Tibial nerve (tissue), 4 donors: ENCODE measurements around the gene TEKT3. TPM values are rescaled to one million over a fixed set of nuclear protein-coding genes. Genes with fewer than 3 reads are reported as not detected.

Experiments
- DNase-seq, 2 donors: peaks; one replicate each; pipeline ENCODE4 v3.0.0-alpha.2; 2019; ENCODE audit warnings: low spot score in 2 of 2
- H3K27ac ChIP-seq, 4 donors: fragments of 200-600 bp; sonication (generic) in 3 of 4; one replicate each; pipeline ENCODE4 v1.5.1; 2017 to 2019; ENCODE audit warnings: mild to moderate bottlenecking in 1 of 4
- H3K27me3 ChIP-seq, 2 donors: fragments of 200-600 bp; sonication (generic) in 1 of 2; one replicate each; pipeline versions ENCODE4 v1.5.1 to v1.6.0; 2017 to 2019
- H3K36me3 ChIP-seq, 3 donors: fragments of 200-600 bp; sonication (generic); one replicate each; pipeline ENCODE4 v1.5.1; 2018 to 2019
- H3K4me1 ChIP-seq, 4 donors: fragments of 200-600 bp; sonication (generic) in 3 of 4; one replicate each; pipeline ENCODE4 v1.5.1; 2017 to 2019
- H3K4me3 ChIP-seq, 4 donors: fragments of 200-600 bp; sonication (generic) in 3 of 4; one replicate each; pipeline ENCODE4 v1.5.1; 2017 to 2019; ENCODE audit warnings: mild to moderate bottlenecking in 1 of 4, moderate library complexity in 1 of 4
- H3K9me3 ChIP-seq, 4 donors: fragments of 200-600 bp; sonication (generic) in 3 of 4; one replicate each; pipeline ENCODE4 v1.5.1; 2017 to 2019
- EP300 ChIP-seq, 2 donors: sonication (generic); formaldehyde crosslinking; IDR thresholded peaks; one replicate each; pipeline ENCODE4 v1.6.1; 2017; ENCODE audit warnings: antibody characterized with exemption in 2 of 2, mild to moderate bottlenecking in 1 of 2
- POLR2A ChIP-seq, 2 donors: fragments of 450-650 bp; IDR thresholded peaks; one replicate each; pipeline ENCODE4 v1.6.1; 2017; ENCODE audit warnings: antibody characterized with exemption in 2 of 2, mild to moderate bottlenecking in 2 of 2, moderate library complexity in 2 of 2
- WGBS, 2 donors: methylation state at CpG; one replicate each; pipeline ENCODE4 v1.1.5; 2018; 5-methylcytosine and 5-hydroxymethylcytosine counted together
- total RNA-seq, 4 donors: library from RNA; depleted of rRNA; stranded (reverse); fragments of >200 nt; gene quantifications; one replicate each; pipeline ENCODE4 v1.1.0, GENCODE V29; 2016
- TF ChIP-seq, protein P1 (sequence below), 5 experiments: fragments of 200-600 bp in 3 of 5; fragments of 450-650 bp in 2 of 5; sonication (generic) in 3 of 5; IDR thresholded peaks; one replicate each; pipeline ENCODE4 v1.5.1; 2016 to 2019; ENCODE audit warnings: antibody characterized with exemption in 5 of 5, mild to moderate bottlenecking in 3 of 5, moderate library complexity in 2 of 5

The TEKT3 gene
- total RNA-seq, 4 donors from 2014 or later, result 0.20 to 3.7 (median 1.0) TPM

- WGBS, 2 donors, result 90% methylated on average over 5 of the region's 5 CpGs
- Histone ChIP-seq H3K4me1 (peaks cover 0 to 1% (median 0%) of the 10 kb centered on the region in 4 donors), H3K9me3 (no peaks in the 10 kb centered on the region), H3K4me3 (no peak overlapping the region), H3K27ac (no peak overlapping the region), H3K27me3 (no peaks in the 10 kb centered on the region), H3K36me3 (no peaks in the 10 kb centered on the region)
- TF ChIP-seq POLR2A (IDR thresholded peaks at IDR 0.05) (no peak), EP300 (IDR thresholded peaks at IDR 0.05) (no peak)
- TF ChIP-seq, protein P1, sequence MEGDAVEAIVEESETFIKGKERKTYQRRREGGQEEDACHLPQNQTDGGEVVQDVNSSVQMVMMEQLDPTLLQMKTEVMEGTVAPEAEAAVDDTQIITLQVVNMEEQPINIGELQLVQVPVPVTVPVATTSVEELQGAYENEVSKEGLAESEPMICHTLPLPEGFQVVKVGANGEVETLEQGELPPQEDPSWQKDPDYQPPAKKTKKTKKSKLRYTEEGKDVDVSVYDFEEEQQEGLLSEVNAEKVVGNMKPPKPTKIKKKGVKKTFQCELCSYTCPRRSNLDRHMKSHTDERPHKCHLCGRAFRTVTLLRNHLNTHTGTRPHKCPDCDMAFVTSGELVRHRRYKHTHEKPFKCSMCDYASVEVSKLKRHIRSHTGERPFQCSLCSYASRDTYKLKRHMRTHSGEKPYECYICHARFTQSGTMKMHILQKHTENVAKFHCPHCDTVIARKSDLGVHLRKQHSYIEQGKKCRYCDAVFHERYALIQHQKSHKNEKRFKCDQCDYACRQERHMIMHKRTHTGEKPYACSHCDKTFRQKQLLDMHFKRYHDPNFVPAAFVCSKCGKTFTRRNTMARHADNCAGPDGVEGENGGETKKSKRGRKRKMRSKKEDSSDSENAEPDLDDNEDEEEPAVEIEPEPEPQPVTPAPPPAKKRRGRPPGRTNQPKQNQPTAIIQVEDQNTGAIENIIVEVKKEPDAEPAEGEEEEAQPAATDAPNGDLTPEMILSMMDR (IDR thresholded peaks at IDR 0.05), result no peak
- DNase-seq, result no peak
These were observed 29.4 kb downstream of the TEKT3 start for GRCh38 chr17:15311996-15312395.

GRCh38 chr17:15309793-15310192 is 31.6 kb downstream of the TEKT3 start:
- no peaks in the 10 kb centered on the region for H3K36me3 ChIP-seq
- TF ChIP-seq EP300 (IDR thresholded peaks at IDR 0.05) (no peak), POLR2A (IDR thresholded peaks at IDR 0.05) (no peak)
- TF ChIP-seq, protein P1 (IDR thresholded peaks at IDR 0.05), result no peak
- no peaks in the 10 kb centered on the region for H3K27me3 ChIP-seq
- no peak for DNase-seq
- H3K9me3 ChIP-seq, result no peaks in the 10 kb centered on the region
- no peak overlapping the region for H3K4me3 ChIP-seq
- H3K4me1 ChIP-seq, result peaks cover 0 to 16% (median 3%) of the 10 kb centered on the region in 4 donors
- no peak overlapping the region for H3K27ac ChIP-seq
- 58 to 70% methylated on average over 3 of the region's 3 CpGs for WGBS, 2 donors

DNA sequence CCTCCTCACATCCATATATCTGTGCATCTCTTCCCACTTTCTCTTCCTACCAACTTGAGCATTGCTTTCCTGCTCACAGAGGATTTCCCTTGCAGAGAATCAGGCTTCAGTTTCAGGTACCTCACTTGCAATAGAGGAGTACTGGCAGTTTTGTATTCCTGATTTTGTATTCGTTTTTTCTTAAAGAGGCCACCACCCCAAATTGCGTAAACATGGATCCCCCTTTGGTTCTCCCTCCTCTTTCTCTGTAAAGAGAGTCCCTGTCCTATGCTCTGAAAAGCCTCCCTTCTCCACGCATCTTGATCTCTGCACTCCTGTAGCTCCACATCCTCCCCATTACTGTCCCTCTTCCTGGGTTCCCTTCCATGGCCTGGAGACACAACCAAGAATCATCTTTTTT is 32.2 kb downstream of the TEKT3 start:
- H3K4me1 ChIP-seq, result peaks cover 0 to 16% (median 3%) of the 10 kb centered on the region in 4 donors
- no peak for DNase-seq
- H3K4me3 ChIP-seq, result no peak overlapping the region
- no peaks in the 10 kb centered on the region for H3K36me3 ChIP-seq
- no peaks in the 10 kb centered on the region for H3K9me3 ChIP-seq
- TF ChIP-seq, protein P1 (IDR thresholded peaks at IDR 0.05), result no peak
- TF ChIP-seq EP300 (IDR thresholded peaks at IDR 0.05), result no peak
- no peak for TF ChIP-seq POLR2A (IDR thresholded peaks at IDR 0.05)
- WGBS, 2 donors, result 53 to 72% methylated on average over 3 of the region's 3 CpGs
- H3K27ac ChIP-seq, result no peak overlapping the region
- H3K27me3 ChIP-seq, result no peaks in the 10 kb centered on the region

- no peak for TF ChIP-seq EP300 (IDR thresholded peaks at IDR 0.05)
- TF ChIP-seq POLR2A (IDR thresholded peaks at IDR 0.05), result no peak
- TF ChIP-seq, protein P1 (IDR thresholded peaks at IDR 0.05), result no peak
- no peak overlapping the region for H3K27ac ChIP-seq
- no peaks in the 10 kb centered on the region for H3K9me3 ChIP-seq
- no peak overlapping the region for H3K4me3 ChIP-seq
- H3K27me3 ChIP-seq, result no peaks in the 10 kb centered on the region
- no peaks in the 10 kb centered on the region for H3K36me3 ChIP-seq
- WGBS, 2 donors, result 84 to 86% methylated on average over 7 of the region's 7 CpGs
- H3K4me1 ChIP-seq, result peaks cover 0 to 16% (median 3%) of the 10 kb centered on the region in 4 donors
- DNase-seq, result no peak
These were observed 32.6 kb downstream of the TEKT3 start for GRCh38 chr17:15308758-15309157.

DNA sequence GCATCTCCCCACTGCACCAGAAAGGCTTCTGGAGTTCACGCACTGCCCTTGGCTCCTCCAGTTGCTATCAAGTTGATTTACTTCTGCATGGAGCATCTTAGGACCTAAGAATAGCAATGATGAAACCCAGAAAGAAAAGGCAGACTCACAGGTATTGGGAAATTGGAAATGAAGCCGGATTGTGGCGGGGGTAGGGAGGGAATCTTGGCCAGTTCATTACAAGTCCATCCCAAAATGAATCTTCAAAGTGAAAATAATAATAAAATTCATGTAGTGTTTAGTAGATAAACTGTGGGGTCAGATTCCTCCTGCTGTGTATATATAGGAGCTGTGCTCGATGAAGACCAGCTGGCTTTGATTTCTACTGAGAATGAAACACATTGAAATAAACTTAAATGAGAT is 33.7 kb downstream of the TEKT3 start:
- no peak overlapping the region for H3K27ac ChIP-seq

More for the DNA sequence above, 33.7 kb downstream of the TEKT3 start:
- H3K36me3 ChIP-seq, result no peaks in the 10 kb centered on the region
- WGBS, 2 donors, result 67 to 71% methylated on average over 4 of the region's 4 CpGs
- TF ChIP-seq POLR2A (IDR thresholded peaks at IDR 0.05), result no peak
- TF ChIP-seq, protein P1 (IDR thresholded peaks at IDR 0.05), result no peak
- no peak for TF ChIP-seq EP300 (IDR thresholded peaks at IDR 0.05)
- no peak overlapping the region for H3K4me3 ChIP-seq
- DNase-seq, result no peak
- no peaks in the 10 kb centered on the region for H3K9me3 ChIP-seq
- no peaks in the 10 kb centered on the region for H3K27me3 ChIP-seq
- H3K4me1 ChIP-seq, result peaks cover 0 to 16% (median 3%) of the 10 kb centered on the region in 4 donors
